A375 (cell line): ENCODE measurements around the gene KLHDC10. TPM values are rescaled to one million over a fixed set of nuclear protein-coding genes. Genes with fewer than 3 reads are reported as not detected.

Experiments used
- small RNA-seq: library from RNA; depleted of rRNA; stranded (forward); fragments of <200 nt; gene quantifications from one replicate; pipeline ENCODE3, GENCODE V24; 2014
- total RNA-seq: library from RNA; depleted of rRNA; stranded (reverse); fragments of >200 nt; shearing (Covaris generic); gene quantifications from 2 replicates; pipeline ENCODE4 v1.2.3, GENCODE V29; 2014; rRNA removed

The KLHDC10 gene, protein sequence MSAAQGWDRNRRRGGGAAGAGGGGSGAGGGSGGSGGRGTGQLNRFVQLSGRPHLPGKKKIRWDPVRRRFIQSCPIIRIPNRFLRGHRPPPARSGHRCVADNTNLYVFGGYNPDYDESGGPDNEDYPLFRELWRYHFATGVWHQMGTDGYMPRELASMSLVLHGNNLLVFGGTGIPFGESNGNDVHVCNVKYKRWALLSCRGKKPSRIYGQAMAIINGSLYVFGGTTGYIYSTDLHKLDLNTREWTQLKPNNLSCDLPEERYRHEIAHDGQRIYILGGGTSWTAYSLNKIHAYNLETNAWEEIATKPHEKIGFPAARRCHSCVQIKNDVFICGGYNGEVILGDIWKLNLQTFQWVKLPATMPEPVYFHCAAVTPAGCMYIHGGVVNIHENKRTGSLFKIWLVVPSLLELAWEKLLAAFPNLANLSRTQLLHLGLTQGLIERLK
- total RNA-seq: 11.2 and 16.3 TPM in 2 replicates

DNA sequence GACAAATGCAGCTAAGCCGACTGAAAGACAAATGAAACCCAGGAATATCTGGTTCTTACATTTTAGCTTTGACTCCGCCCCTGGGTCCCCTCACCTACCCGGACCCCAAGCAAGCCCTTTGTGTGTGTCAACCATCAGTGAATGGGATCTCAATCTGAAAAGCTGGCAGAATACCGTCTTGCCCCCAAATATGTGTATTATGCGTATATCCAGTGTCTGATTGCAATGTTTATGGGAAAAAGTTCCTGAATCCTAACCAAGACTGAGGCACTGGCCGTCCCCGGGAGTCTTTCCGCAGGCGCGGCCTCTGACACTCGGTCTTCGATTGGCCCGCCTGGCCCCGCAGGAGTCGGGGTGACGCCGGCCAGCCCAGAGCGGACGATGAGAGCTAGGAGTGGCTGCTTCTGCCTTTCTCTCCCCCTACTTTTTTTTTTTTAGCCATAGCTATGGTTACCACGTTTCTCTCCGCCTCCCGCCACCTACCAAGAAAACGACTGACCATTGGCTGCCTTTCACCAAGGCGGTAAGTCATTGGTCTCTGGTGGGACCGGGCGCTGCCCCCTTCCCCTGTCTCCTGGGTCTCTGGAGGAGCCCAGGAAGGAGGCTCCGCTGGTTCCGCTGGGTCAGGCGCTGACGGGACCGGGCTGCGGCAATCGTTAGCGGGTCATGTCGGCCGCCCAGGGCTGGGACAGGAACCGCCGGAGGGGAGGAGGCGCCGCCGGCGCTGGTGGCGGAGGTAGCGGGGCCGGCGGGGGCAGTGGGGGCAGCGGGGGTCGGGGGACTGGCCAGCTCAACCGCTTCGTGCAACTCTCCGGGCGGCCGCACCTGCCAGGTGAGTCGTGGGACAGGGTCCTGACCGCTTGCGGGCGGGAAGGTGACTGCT lies at the start of gene KLHDC10:
Gene KLHDC10 (plus strand): TSS at position 557 of the 883 bp plus-strand sequence. CDS start 110 bp downstream, at position 667.

Small RNA genes lying within 50 kb of the gene (small RNA-seq; reads per million reads assigned to genes)
- gene RNA5SP245: not detected

Other genes starting within 250 kb of the KLHDC10 start
- 60.0 and 75.8 TPM in 2 replicates for gene UBE2H, start 117.6 kb upstream of the KLHDC10 start, total RNA-seq
- 19.9 and 20.0 TPM in 2 replicates for gene ZC3HC1, start 19.2 kb upstream of the KLHDC10 start, total RNA-seq
- gene TMEM209, start 134.9 kb downstream of the KLHDC10 start, total RNA-seq: 24.3 and 25.1 TPM in 2 replicates
- not detected in 2 replicates for gene SSMEM1, start 137.3 kb downstream of the KLHDC10 start, total RNA-seq
- gene CPA2, start 196.3 kb downstream of the KLHDC10 start, total RNA-seq: 0.48 TPM in 1 of 2 replicates, not detected in the other
- 22.0 and 34.8 TPM in 2 replicates for gene CPA4, start 222.6 kb downstream of the KLHDC10 start, total RNA-seq